Natural killer cell (primary cell): Measurements from ENCODE around the gene ZKSCAN3. TPM values are rescaled to one million over a fixed set of nuclear protein-coding genes. Genes with fewer than 3 reads are reported as not detected.

Experiments used
- ATAC-seq, 3 donors: fragments of 150-1000 bp in 2 of 3; fragments of 200-7000 bp in 1 of 3; cut with Tn5 transposase; 1 replicate in 1 of 3; 2 replicates in 2 of 3; pipeline ENCODE4 v1.10.0; 2021; ENCODE audit warnings: mild to moderate bottlenecking in 2 of 3, moderate library complexity in 2 of 3
- DNase-seq, 2 donors: peaks; one replicate each; pipeline versions ENCODE4 v3.0.0 to v3.0.0-alpha.2; 2013 to 2021; ENCODE audit warnings: mixed read lengths in 1 of 2
- H3K27ac ChIP-seq: one replicate; pipeline ENCODE4 v1.5.1; 2013; ENCODE audit warnings: mild to moderate bottlenecking, low read length
- H3K27me3 ChIP-seq: one replicate; pipeline ENCODE4 v1.6.1; 2013; ENCODE audit warnings: low read length; ENCODE audit not compliant: control insufficient read depth, insufficient read depth
- H3K36me3 ChIP-seq: one replicate; pipeline ENCODE4 v1.6.1; 2013; ENCODE audit warnings: low read length; ENCODE audit not compliant: control insufficient read depth, insufficient read depth
- H3K4me1 ChIP-seq: one replicate; pipeline ENCODE4 v1.6.1; 2013; ENCODE audit warnings: low read length; ENCODE audit not compliant: control insufficient read depth, insufficient read depth
- H3K4me3 ChIP-seq: one replicate; pipeline ENCODE4 v1.5.1; 2013; ENCODE audit warnings: low read length
- H3K9me3 ChIP-seq: one replicate; pipeline ENCODE4 v1.6.1; 2013; ENCODE audit warnings: low read length; ENCODE audit not compliant: control insufficient read depth, insufficient read depth
- H3K27ac Mint-ChIP-seq, 2 donors: one replicate each; pipeline ENCODE4 v1.8.0; 2022; ENCODE audit warnings: mild to moderate bottlenecking in 2 of 2, mixed read lengths in 2 of 2, moderate library complexity in 1 of 2
- H3K27me3 Mint-ChIP-seq, 2 donors: one replicate each; pipeline ENCODE4 v1.8.0; 2022; ENCODE audit warnings: low read depth in 2 of 2, mixed read lengths in 2 of 2
- H3K36me3 Mint-ChIP-seq: one replicate; pipeline ENCODE4 v1.8.0; 2022; ENCODE audit warnings: mixed read lengths
- H3K4me1 Mint-ChIP-seq, 2 donors: one replicate each; pipeline ENCODE4 v1.8.0; 2022; ENCODE audit warnings: mixed read lengths in 2 of 2
- H3K4me3 Mint-ChIP-seq: one replicate; pipeline ENCODE4 v1.8.0; 2022; ENCODE audit warnings: mild to moderate bottlenecking, moderate library complexity, mixed read lengths
- H3K9me3 Mint-ChIP-seq, 2 donors: one replicate each; pipeline ENCODE4 v1.8.0; 2022; ENCODE audit warnings: mixed read lengths in 2 of 2
- CTCF ChIP-seq: fragments of 200-600 bp; IDR thresholded peaks from one replicate; pipeline ENCODE4 v1.8.0; 2022; ENCODE audit warnings: antibody characterized with exemption
- WGBS: methylation state at CpG from one replicate; pipeline ENCODE4 v1.1.7; 2013; ENCODE audit warnings: missing lambda C conversion rate; ENCODE audit not compliant: insufficient coverage; 5-methylcytosine and 5-hydroxymethylcytosine counted together
- intact Hi-C: fragments of 100-400 bp; cut with micrococcal nuclease; formaldehyde crosslinking; loops from one replicate; pipeline ENCODE4 v1.14.2; 2022
- total RNA-seq, 4 donors: library from RNA; stranded (reverse); fragments of 120-200 nt in 1 of 4; gene quantifications; one replicate each; pipeline versions ENCODE4 v1.2.3 to v1.2.4, GENCODE V29; 2013 to 2022

Gene ZKSCAN3
- total RNA-seq, 3 donors from 2014 or later (not counting 1 experiment from before 2014, with no cell fraction given), result 3.1 to 6.0 (median 4.7) TPM

- H3K36me3 ChIP-seq, result peaks cover 20% of the 10 kb centered on the region
- no peak overlapping the region for H3K4me3 Mint-ChIP-seq
- no peak for TF ChIP-seq CTCF
- intact Hi-C loops, result no loop called here
- peaks cover 19 to 39% of the 10 kb centered on the region in 2 donors for H3K4me1 Mint-ChIP-seq
- no peak overlapping the region for H3K27ac Mint-ChIP-seq
- no peaks in the 10 kb centered on the region for H3K9me3 ChIP-seq
- H3K9me3 Mint-ChIP-seq, result no peaks in the 10 kb centered on the region
- H3K27me3 ChIP-seq, result no peaks in the 10 kb centered on the region
- H3K27me3 Mint-ChIP-seq, result no peaks in the 10 kb centered on the region
- DNase-seq (no peak), ATAC-seq (no peak)
- H3K4me3 ChIP-seq, result no peak overlapping the region
- peaks cover 7% of the 10 kb centered on the region for H3K4me1 ChIP-seq
- peaks cover 26% of the 10 kb centered on the region for H3K36me3 Mint-ChIP-seq
- 100% methylated on average over 2 of the region's 2 CpGs for WGBS
- H3K27ac ChIP-seq, result no peak overlapping the region
These were observed 30.6 kb downstream of the ZKSCAN3 start for GRCh38 chr6:28380381-28380780.

GRCh38 chr6:28383235-28384142 is 33.7 kb downstream of the ZKSCAN3 start:
- intact Hi-C loops, result no loop called here
- Mint-ChIP-seq H3K4me1 (peaks cover 38 to 55% of the 10 kb centered on the region in 2 donors), H3K9me3 (no peaks in the 10 kb centered on the region), H3K36me3 (peaks cover 26% of the 10 kb centered on the region), H3K27me3 (no peaks in the 10 kb centered on the region), H3K4me3 (peak overlapping the region; percentile 85), H3K27ac (peak overlapping the region; percentile 65 to 91)
- Histone ChIP-seq H3K4me3 (peak overlapping the region; percentile 35), H3K9me3 (no peaks in the 10 kb centered on the region), H3K36me3 (peaks cover 29% of the 10 kb centered on the region), H3K27me3 (no peaks in the 10 kb centered on the region), H3K27ac (peak overlapping the region; percentile 62), H3K4me1 (peaks cover 7% of the 10 kb centered on the region)
- 26% methylated on average over 31 of the region's 31 CpGs for WGBS
- ATAC-seq (peak; percentile 79 to 90 (median 89)), DNase-seq (peak; percentile 36 to 45)
- TF ChIP-seq CTCF, result no peak

DNA sequence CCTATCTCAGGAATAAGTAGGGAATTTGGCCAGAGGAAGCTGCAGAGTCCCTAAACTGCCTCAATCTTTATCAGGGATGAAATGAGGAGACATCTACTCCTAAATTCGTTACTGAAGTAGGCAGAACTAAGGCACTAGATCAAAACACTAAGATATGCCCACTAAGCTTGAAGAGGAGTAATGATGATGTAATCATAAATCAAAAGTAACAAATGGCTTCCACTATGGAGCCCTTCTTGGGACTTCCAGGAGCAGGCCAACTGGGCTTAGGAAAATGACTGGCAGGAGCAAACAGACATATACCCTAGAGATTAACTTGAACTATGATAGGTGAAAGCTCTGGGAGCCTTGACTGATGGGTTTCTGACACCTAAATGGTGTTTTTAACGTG is 34.4 kb downstream of the ZKSCAN3 start:
- Histone ChIP-seq H3K27me3 (no peaks in the 10 kb centered on the region), H3K4me1 (peaks cover 7% of the 10 kb centered on the region), H3K9me3 (no peaks in the 10 kb centered on the region), H3K36me3 (peaks cover 32% of the 10 kb centered on the region), H3K27ac (no peak overlapping the region), H3K4me3 (no peak overlapping the region)
- DNase-seq (no peak), ATAC-seq (no peak)
- Mint-ChIP-seq H3K9me3 (no peaks in the 10 kb centered on the region), H3K36me3 (peaks cover 26% of the 10 kb centered on the region), H3K27me3 (no peaks in the 10 kb centered on the region), H3K4me3 (no peak overlapping the region), H3K4me1 (peaks cover 40 to 57% of the 10 kb centered on the region in 2 donors), H3K27ac (peak overlapping the region in 1 of 2 donors; percentile 91)
- 95% methylated on average over 1 of the region's 2 CpGs for WGBS
- intact Hi-C loops, result no loop called here
- no peak for TF ChIP-seq CTCF
